RPMI8226 (cell line): Measurements from ENCODE around the gene DBF4B.
A peak's percentile ranks its signal among the peaks of the same experiment; 100 is the strongest.
"Not testable (repeated sequence)": the region's sequence is repeated elsewhere in the genome, so short reads cannot be mapped to it uniquely, and the experiment has no call there.

ENCODE experiments used
- DNase-seq: peaks from one replicate; pipeline ENCODE4 v3.0.0-alpha.2; 2015

Gene DBF4B

DNA sequence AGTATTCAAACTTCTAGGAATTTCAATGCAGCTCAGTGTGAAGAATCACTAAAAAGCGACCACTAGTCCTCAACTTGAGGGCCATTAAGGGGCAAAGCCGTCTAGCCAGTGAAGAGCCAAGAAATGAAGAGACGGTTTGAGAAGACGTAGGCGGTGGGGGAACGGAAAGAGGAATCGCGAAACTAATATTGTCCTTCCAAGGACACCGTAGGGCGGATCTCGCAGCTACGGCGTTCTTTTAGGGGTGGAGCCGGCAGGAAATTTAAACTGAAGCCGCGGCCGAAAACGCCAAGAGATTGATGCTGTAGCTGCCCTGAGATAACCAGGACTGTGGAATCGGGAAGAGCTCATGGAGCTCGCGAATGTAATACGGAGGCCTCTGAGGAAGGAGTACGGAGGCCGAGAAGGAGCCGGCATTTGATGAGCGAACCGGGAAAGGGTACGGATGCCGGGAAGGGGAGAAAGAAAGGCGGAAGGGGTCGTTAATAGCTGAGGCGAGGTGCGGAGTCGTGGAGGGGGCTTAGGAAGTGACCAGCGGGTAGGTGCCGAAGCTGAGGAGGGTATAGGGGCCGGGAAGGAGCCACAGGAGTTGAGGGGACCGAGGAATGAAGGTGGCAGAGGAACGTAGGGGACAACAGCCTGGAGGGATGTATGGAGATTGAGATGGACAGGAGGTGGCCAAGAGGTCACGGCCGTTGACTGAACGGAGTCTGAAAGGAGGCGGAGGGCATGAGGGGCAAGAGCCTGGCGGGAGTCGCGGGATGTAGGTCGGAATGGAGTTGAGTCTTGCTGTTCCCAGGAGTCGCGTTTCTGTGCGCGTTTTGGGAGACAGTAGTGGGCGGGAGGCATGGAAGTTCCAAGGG, at the start of gene DBF4B:
DBF4B (plus strand) TSS at position 265 of the 863 bp plus-strand sequence; CDS start at position 421, 156 bp downstream.
- DNase-seq, result peak; percentile 92

GRCh38 chr17:44661835-44662234, 46.6 kb upstream of the DBF4B start:
- DNase-seq, result no peak

- no peak for DNase-seq
Measured at GRCh38 chr17:44663095-44663494, 45.4 kb upstream of the DBF4B start.

DNA sequence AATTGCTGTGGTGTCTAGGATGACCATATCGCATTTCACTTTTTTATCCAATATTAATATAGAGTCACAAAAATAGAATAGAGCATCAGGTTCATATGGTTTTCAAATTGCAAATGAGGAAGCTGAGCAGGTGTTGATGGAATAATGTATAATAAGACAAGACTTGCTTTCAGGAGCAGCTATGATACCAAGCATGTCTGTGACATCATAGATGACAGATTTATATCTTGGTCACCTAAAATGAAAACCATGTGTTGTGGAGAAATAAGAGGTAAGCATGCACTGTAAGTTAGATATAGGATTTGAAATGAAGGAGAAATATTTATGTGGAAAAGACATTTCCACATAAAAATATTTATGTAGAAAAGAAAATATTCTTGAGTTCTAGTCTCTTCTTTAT, 43.6 kb upstream of the DBF4B start:
- DNase-seq, result no peak

GRCh38 chr17:44666006-44666405, 42.5 kb upstream of the DBF4B start:
- no peak for DNase-seq

- DNase-seq, result no peak
Measured at GRCh38 chr17:44672479-44673093, 35.9 kb upstream of the DBF4B start.

DNA sequence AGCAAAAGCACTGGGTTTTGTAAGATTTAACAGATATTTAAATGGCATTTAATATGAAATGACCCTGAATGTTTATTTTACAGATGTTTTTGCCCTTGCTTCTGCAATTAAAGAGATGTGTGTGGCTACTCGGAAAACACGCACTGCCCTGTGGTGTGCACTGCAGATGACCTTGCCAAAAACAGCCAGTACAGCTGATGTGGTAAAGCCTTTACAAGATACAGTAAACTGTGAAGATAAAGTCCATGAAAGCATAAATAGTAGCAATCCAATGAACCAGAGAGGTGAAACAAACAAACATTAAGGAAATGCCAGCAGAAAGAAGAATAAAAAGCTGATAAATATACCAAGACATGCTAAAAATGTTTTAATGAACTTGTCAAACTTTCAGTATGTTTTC, 34.6 kb upstream of the DBF4B start:
- no peak for DNase-seq

DNA sequence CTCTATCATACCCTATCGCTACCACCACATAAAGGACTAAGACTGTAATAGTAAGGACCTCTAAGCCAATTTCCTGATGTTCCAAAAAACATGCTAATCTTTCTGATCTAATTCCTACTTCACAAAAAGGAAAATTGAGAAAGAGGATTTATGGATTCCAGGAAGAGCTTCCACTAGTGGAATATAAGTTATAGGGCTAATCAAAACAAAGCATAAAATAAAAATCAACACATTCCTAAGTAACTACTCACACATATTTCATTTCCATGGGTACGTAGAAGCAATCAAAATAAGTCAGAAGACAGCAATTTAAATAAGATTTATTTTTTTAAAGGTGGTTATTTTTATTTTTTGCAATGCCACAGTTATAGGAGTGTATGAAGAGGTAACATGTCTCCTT, 31.3 kb upstream of the DBF4B start:
- DNase-seq, result no peak

- DNase-seq, result not testable (repeated sequence)
Measured at GRCh38 chr17:44683303-44683702, 25.2 kb upstream of the DBF4B start.

- no peak for DNase-seq
Measured at GRCh38 chr17:44687756-44688155, 20.7 kb upstream of the DBF4B start.

DNA sequence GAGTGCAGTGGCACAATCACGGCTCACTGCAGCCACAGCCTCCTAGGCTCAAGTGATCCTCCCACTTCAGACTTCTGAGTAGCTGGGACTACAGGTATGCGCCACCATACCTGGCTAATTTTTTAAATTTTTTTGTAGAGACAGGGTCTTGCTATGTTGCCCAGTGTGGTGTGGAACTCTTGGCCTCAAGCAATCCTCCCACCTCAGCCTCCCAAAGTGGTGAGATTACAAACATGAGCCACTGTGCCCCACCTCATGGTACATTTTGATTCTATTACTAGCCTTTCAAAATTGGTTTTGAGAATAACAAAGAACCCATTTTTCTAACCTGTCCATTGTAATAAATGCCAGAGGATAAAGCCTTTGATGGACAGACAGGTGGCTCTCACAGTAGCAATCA, 20.3 kb upstream of the DBF4B start:
- no peak for DNase-seq

- DNase-seq, result peak; percentile 8
Measured at GRCh38 chr17:44688675-44689476, 19.6 kb upstream of the DBF4B start.

DNA sequence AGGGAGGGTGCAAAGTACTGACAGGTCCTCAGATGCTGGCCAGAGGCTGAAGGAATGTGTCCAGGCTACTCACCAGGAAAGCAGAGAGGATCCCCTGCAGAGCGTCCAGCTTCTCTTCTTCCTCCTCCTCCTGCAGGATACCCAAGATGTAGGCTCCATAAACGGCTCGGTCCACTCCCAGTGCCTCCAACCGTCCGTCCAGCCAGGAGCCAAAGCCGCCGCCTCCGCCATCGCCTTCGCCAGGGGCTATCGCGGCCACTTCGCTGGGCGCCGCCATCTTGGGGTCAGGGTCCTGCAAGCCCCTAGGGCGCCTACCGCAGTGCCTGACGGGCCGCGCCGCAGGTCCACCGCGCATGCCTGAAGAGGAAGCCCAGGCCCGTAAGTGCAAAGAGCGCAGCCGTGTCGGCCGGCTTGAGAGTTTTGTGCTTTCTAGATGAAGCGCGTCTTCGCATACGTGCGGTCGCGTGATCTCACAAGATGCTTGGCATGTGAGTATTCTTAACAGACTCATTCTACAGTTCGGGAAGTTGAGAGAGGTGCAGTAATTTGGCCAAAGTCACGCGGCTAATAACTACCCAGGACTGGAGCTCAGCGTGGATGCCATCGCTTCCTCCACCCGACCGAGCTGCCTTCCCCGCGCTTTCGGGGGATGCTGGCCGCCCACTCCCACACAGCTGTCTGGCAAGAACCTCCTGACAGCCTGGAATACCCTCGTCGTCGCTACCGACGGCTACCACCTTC, 18.8 kb upstream of the DBF4B start, which contains the start of gene CCDC43:
CCDC43 (minus strand) TSS at position 300 of the 741 bp plus-strand sequence; CDS start at position 277, 23 bp downstream.
- DNase-seq, result peak; percentile 95

GRCh38 chr17:44690746-44691306, 17.6 kb upstream of the DBF4B start:
- DNase-seq, result peak; percentile 73

GRCh38 chr17:44693609-44694008, 14.9 kb upstream of the DBF4B start:
- no peak for DNase-seq

GRCh38 chr17:44700288-44700687, 8.2 kb upstream of the DBF4B start:
- not testable (repeated sequence) for DNase-seq

- no peak for DNase-seq
Measured at GRCh38 chr17:44707755-44708400, 587 bp upstream of the DBF4B start.

- DNase-seq, result no peak
Measured at GRCh38 chr17:44719444-44719843, 11.0 kb downstream of the DBF4B start.

DNA sequence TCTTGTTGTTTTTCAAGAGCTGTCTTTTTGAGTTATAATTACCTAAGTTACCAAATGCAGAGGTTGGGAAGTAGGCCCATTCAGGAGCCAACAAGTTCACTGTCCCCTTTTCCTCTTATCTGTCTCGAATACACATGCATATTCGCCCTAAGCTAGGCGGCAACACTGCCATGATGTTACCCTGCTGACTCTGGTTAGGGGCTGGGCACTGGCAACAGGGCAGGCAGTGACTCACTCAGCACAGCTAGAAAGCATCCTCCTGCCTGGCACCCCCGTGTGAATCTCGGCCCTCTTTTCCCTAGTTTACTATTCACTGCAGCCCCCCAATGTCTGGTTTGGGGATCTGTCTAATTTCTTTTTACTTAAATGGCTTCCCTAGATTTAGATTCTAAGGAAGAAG, 13.8 kb downstream of the DBF4B start:
- no peak for DNase-seq

DNA sequence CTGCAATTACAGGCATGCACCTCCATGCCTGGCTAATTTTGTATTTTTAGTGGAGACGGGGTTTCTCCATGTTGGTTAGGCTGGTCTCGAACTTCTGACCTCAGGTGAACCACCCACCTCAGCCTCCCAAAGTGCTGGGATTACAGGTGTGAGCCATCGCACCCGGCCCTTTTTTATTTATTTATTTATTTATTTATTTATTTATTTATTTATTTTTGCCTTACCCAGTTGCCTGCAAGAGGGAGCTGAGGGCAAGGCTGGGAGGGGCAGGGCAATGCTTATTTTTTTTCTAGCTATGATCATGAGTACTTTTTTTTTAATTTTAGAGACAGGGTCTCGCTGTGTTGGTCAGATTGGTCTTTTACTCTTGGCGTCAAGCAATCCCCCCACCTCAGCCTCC, 17.7 kb downstream of the DBF4B start:
- DNase-seq, result not testable (repeated sequence)

DNA sequence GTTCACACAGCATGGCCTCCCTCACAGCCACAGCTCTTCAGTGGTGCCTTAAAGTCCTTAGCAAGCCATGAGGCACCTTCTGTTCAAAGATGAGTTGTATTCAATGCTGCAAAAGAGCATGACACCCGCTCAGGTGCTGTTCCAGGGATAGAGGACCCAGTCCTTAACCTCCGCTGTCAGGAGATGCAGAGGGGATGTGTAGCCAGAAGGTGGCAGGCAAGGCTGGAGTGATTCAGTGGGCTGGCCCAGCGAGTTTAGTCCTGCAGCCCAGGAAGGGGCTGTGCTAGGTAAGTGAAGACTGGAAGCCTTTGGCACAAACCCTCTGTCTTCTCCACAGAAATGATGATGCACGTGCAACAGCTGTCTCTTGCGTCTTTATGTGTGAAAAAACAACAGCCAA, 25.3 kb downstream of the DBF4B start:
- DNase-seq, result no peak

DNA sequence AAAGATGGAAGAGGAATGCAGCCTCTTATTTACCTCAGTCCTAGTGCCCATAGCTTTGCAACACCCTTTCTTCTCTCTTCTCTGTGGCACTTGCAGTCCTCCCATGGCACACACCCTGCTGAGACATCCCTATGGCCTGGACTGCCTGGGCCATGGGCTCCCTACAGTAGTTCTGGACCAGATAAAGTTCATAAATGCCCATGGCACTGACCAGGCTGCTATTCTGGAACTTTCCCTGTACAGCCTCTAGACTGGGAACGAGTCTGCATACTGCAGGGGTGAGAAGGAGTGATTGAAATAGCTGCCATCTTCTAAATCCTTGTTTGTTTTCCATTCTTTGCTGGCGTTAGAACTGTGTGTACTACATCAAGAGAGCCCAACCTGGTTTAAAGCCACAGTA, 25.8 kb downstream of the DBF4B start:
- no peak for DNase-seq
